Liver (tissue), 9 donors: Measurements from ENCODE around the gene ING1. TPM values are rescaled to one million over a fixed set of nuclear protein-coding genes. Genes with fewer than 3 reads are reported as not detected.

Source experiments
- DNase-seq: peaks from one replicate; pipeline ENCODE4 v3.0.0-alpha.2; 2017; ENCODE audit warnings: low spot score
- H3K27ac ChIP-seq, 2 donors: one replicate each; pipeline ENCODE4 v1.7.0; 2013; ENCODE audit warnings: inconsistent platforms in 2 of 2, low read length in 2 of 2, control low read depth in 1 of 2, low read depth in 1 of 2, mild to moderate bottlenecking in 1 of 2
- H3K27me3 ChIP-seq, 4 donors: one replicate each; pipeline versions ENCODE4 v1.6.1 to v1.7.0; 2013; ENCODE audit warnings: low read length in 3 of 4, inconsistent platforms in 1 of 4, mild to moderate bottlenecking in 1 of 4, moderate library complexity in 1 of 4; ENCODE audit not compliant: control insufficient read depth in 4 of 4, insufficient read depth in 4 of 4
- H3K36me3 ChIP-seq, 4 donors: one replicate each; pipeline versions ENCODE4 v1.6.1 to v1.7.0; 2013; ENCODE audit warnings: low read length in 3 of 4, mild to moderate bottlenecking in 3 of 4, low read depth in 1 of 4, moderate library complexity in 1 of 4; ENCODE audit not compliant: control insufficient read depth in 4 of 4, insufficient read depth in 3 of 4
- H3K4me1 ChIP-seq, 4 donors: one replicate each; pipeline versions ENCODE4 v1.6.1 to v1.7.0; 2013; ENCODE audit warnings: low read length in 3 of 4, mild to moderate bottlenecking in 3 of 4, moderate library complexity in 1 of 4; ENCODE audit not compliant: control insufficient read depth in 4 of 4, insufficient read depth in 4 of 4
- H3K4me3 ChIP-seq, 3 donors: one replicate each; pipeline versions ENCODE4 v1.6.1 to v1.7.0; 2013; ENCODE audit warnings: low read length in 3 of 3, control low read depth in 1 of 3, low read depth in 1 of 3, mild to moderate bottlenecking in 1 of 3
- H3K9ac ChIP-seq, 2 donors: one replicate each; pipeline ENCODE4 v1.7.0; 2013; ENCODE audit warnings: low read length in 2 of 2, mild to moderate bottlenecking in 2 of 2, moderate library complexity in 2 of 2, control low read depth in 1 of 2, low read depth in 1 of 2
- H3K9me3 ChIP-seq, 4 donors: one replicate each; pipeline versions ENCODE4 v1.6.1 to v1.7.0; 2013; ENCODE audit warnings: low read length in 3 of 4; ENCODE audit not compliant: control insufficient read depth in 4 of 4
- EGR1 ChIP-seq, 2 donors: IDR thresholded peaks; 2 replicates each; pipeline ENCODE4 v1.6.1; 2016 to 2018; ENCODE audit warnings: antibody characterized with exemption in 2 of 2, low read depth in 2 of 2
- FOXA1 ChIP-seq: IDR thresholded peaks from 2 replicates; pipeline ENCODE4 v1.6.1; 2016; ENCODE audit warnings: antibody characterized with exemption
- GABPA ChIP-seq, 2 donors: IDR thresholded peaks in 1 of 2; conservative IDR thresholded peaks in 1 of 2; 2 replicates each; pipeline ENCODE4 v1.6.1; 2016; ENCODE audit warnings: antibody characterized with exemption in 2 of 2, mild to moderate bottlenecking in 1 of 2, moderate library complexity in 1 of 2
- HNF4A ChIP-seq, 2 donors: conservative IDR thresholded peaks; 2 replicates each; pipeline ENCODE4 v1.6.1; 2016; ENCODE audit warnings: antibody characterized with exemption in 2 of 2, mild to moderate bottlenecking in 2 of 2
- JUND ChIP-seq, 2 donors: IDR thresholded peaks; 2 replicates each; pipeline ENCODE4 v1.6.1; 2016; ENCODE audit warnings: antibody characterized with exemption in 2 of 2
- NR2F2 ChIP-seq: IDR thresholded peaks from 2 replicates; pipeline ENCODE4 v1.6.1; 2016; ENCODE audit warnings: antibody characterized with exemption
- RAD21 ChIP-seq, 2 donors: IDR thresholded peaks; 2 replicates each; pipeline ENCODE4 v1.6.1; 2016; ENCODE audit warnings: antibody characterized with exemption in 2 of 2, mild to moderate bottlenecking in 2 of 2
- RXRA ChIP-seq, 2 donors: IDR thresholded peaks; 2 replicates each; pipeline ENCODE4 v1.6.1; 2017 to 2018; ENCODE audit warnings: antibody characterized with exemption in 2 of 2, mild to moderate bottlenecking in 1 of 2
- TAF1 ChIP-seq: conservative IDR thresholded peaks from 2 replicates; pipeline ENCODE4 v1.6.1; 2016; ENCODE audit warnings: antibody characterized with exemption, mild to moderate bottlenecking
- YY1 ChIP-seq: IDR thresholded peaks from 2 replicates; pipeline ENCODE4 v1.6.1; 2016; ENCODE audit warnings: antibody characterized with exemption, mild to moderate bottlenecking
- ZBTB33 ChIP-seq: IDR thresholded peaks from 2 replicates; pipeline ENCODE4 v1.6.1; 2016; ENCODE audit warnings: antibody characterized with exemption
- WGBS: extraction: QIAGEN DNeasy Blood & Tissue Kit; methylation state at CpG from one replicate; pipeline ENCODE4 v1.1.7; 2013; 5-methylcytosine and 5-hydroxymethylcytosine counted together
- polyA plus RNA-seq, 2 donors: library from polyadenylated mRNA; stranded (reverse) in 1 of 2; unstranded in 1 of 2; fragments of 200-250 nt in 1 of 2; fragments of >200 nt in 1 of 2; fragmentation: Nextera tagmentation in 1 of 2; extraction: Ambion mirVana in 1 of 2; gene quantifications; one replicate each; pipeline versions ENCODE4 v1.2.1 to v1.2.3, GENCODE V29; 2013 to 2015
- total RNA-seq, 2 donors: library from RNA; depleted of rRNA; stranded (reverse); fragments of >200 nt; gene quantifications; one replicate each; pipeline ENCODE4 v1.2.3, GENCODE V29; 2014
- TF ChIP-seq, protein P1 (sequence below): IDR thresholded peaks from 2 replicates; pipeline ENCODE4 v1.6.1; 2016; ENCODE audit warnings: antibody characterized with exemption
- TF ChIP-seq, protein P2 (sequence below): IDR thresholded peaks from 2 replicates; pipeline ENCODE4 v1.6.1; 2016; ENCODE audit warnings: antibody characterized with exemption, mild to moderate bottlenecking
- TF ChIP-seq, protein P3 (sequence below): IDR thresholded peaks from 2 replicates; pipeline ENCODE4 v1.6.1; 2016; ENCODE audit warnings: antibody characterized with exemption
- donor health status: healthy.
- donor health status: healthy.
- donor health status: healthy.
- donor health status: healthy.
- donor health status: healthy.

The ING1 gene
- total and polyA plus RNA-seq, 4 donors = 7.5 to 14.1 (median 9.1) TPM

DNA sequence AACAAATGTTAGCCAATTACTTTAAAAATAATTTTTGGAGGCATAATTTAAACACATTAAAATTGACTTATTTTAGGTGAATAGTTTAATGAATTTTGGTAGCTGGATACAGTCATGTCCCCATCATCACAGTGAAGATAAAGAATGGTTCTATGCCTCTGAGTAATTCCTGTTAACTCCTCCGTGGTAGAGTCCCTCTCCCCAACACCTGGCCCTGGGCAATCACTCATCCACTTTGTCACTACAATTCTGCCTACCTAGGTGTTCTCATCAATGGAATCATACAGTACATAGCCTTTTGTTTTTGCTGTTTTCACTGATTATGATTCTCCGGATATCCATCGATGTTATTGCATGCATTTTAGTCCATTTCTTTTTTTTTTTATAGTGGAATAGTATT is 55.6 kb downstream of the ING1 start:
- H3K27me3 ChIP-seq = no peaks in the 10 kb centered on the region
- WGBS = 57% methylated on average over 3 of the region's 3 CpGs
- no peak overlapping the region for H3K9ac ChIP-seq
- H3K27ac ChIP-seq = no peak overlapping the region
- DNase-seq = no peak
- no peak overlapping the region for H3K4me3 ChIP-seq
- H3K9me3 ChIP-seq = no peaks in the 10 kb centered on the region
- no peaks in the 10 kb centered on the region for H3K36me3 ChIP-seq
- H3K4me1 ChIP-seq = no peaks in the 10 kb centered on the region
- TF ChIP-seq NR2F2 (no peak), RAD21 (IDR thresholded peaks at IDR 0.05) (no peak), RXRA (IDR thresholded peaks at IDR 0.05) (no peak), GABPA (IDR thresholded peaks at IDR 0.05 in 1 of 2, conservative IDR thresholded peaks at IDR 0.05 in 1 of 2) (no peak), HNF4A (conservative IDR thresholded peaks at IDR 0.05) (no peak), JUND (IDR thresholded peaks at IDR 0.05) (no peak), TAF1 (no peak)
- TF ChIP-seq, protein P1, sequence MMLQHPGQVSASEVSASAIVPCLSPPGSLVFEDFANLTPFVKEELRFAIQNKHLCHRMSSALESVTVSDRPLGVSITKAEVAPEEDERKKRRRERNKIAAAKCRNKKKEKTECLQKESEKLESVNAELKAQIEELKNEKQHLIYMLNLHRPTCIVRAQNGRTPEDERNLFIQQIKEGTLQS = no peak

DNA sequence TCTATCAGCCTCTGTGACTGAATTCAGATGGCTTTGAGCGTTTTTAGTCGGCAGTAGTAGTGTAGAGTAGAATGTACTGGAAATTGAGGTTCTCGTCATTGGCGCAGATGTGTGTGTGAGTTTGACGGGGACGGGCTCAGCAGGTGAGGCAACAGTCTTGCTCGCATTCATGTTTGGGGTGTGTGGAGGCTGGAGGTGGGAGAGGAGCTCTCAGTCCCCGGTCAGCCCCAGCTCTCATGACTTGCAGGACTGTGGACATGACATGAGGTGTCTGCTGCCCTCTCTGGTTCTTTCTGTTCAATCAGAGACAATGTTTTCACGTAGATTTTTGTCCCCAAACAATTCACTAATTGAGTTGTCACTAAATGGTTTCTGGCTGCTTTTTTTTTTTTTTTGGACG is 57.2 kb downstream of the ING1 start:
- H3K36me3 ChIP-seq = no peaks in the 10 kb centered on the region
- no peaks in the 10 kb centered on the region for H3K27me3 ChIP-seq
- no peak overlapping the region for H3K9ac ChIP-seq
- no peaks in the 10 kb centered on the region for H3K4me1 ChIP-seq
- H3K4me3 ChIP-seq = no peak overlapping the region
- 73% methylated on average over 10 of the region's 10 CpGs for WGBS
- H3K27ac ChIP-seq = no peak overlapping the region
- H3K9me3 ChIP-seq = no peaks in the 10 kb centered on the region
- DNase-seq = no peak
- no peak for TF ChIP-seq EGR1 (IDR thresholded peaks at IDR 0.05; ENCODE audit: low read depth in 2 of 2)
- TF ChIP-seq, protein P2, sequence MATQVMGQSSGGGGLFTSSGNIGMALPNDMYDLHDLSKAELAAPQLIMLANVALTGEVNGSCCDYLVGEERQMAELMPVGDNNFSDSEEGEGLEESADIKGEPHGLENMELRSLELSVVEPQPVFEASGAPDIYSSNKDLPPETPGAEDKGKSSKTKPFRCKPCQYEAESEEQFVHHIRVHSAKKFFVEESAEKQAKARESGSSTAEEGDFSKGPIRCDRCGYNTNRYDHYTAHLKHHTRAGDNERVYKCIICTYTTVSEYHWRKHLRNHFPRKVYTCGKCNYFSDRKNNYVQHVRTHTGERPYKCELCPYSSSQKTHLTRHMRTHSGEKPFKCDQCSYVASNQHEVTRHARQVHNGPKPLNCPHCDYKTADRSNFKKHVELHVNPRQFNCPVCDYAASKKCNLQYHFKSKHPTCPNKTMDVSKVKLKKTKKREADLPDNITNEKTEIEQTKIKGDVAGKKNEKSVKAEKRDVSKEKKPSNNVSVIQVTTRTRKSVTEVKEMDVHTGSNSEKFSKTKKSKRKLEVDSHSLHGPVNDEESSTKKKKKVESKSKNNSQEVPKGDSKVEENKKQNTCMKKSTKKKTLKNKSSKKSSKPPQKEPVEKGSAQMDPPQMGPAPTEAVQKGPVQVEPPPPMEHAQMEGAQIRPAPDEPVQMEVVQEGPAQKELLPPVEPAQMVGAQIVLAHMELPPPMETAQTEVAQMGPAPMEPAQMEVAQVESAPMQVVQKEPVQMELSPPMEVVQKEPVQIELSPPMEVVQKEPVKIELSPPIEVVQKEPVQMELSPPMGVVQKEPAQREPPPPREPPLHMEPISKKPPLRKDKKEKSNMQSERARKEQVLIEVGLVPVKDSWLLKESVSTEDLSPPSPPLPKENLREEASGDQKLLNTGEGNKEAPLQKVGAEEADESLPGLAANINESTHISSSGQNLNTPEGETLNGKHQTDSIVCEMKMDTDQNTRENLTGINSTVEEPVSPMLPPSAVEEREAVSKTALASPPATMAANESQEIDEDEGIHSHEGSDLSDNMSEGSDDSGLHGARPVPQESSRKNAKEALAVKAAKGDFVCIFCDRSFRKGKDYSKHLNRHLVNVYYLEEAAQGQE = no peak
- no peak for TF ChIP-seq ZBTB33
- no peak for TF ChIP-seq NR2F2
- TF ChIP-seq GABPA (IDR thresholded peaks at IDR 0.05 in 1 of 2, conservative IDR thresholded peaks at IDR 0.05 in 1 of 2) = no peak
- no peak for TF ChIP-seq JUND (IDR thresholded peaks at IDR 0.05)
- TF ChIP-seq, protein P3, sequence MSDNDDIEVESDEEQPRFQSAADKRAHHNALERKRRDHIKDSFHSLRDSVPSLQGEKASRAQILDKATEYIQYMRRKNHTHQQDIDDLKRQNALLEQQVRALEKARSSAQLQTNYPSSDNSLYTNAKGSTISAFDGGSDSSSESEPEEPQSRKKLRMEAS = no peak
- TF ChIP-seq FOXA1 = no peak
- TF ChIP-seq, protein P1 = no peak
- TF ChIP-seq TAF1 = no peak
- no peak for TF ChIP-seq HNF4A (conservative IDR thresholded peaks at IDR 0.05)
- TF ChIP-seq YY1 = no peak
- TF ChIP-seq RXRA (IDR thresholded peaks at IDR 0.05) = no peak
